IMR-90 (cell line): ENCODE measurements around the gene COX7A1. TPM values are rescaled to one million over a fixed set of nuclear protein-coding genes. Genes with fewer than 3 reads are reported as not detected.
A peak's percentile ranks its signal among the peaks of the same experiment; 100 is the strongest.
"Not testable (repeated sequence)": the region's sequence is repeated elsewhere in the genome, so short reads cannot be mapped to it uniquely, and the experiment has no call there.

Experiments
- ATAC-seq: fragments of 200-7000 bp; cut with Tn5 transposase; 2 replicates; pipeline ENCODE4 v1.9.1; 2020; ENCODE audit warnings: low read depth, mild to moderate bottlenecking, moderate library complexity
- BruUV-seq: library from RNA; stranded (reverse); fragments of 400-500 nt; replicated peaks from 2 replicates; lab custom pipeline; 2021; lab: Mats Ljungman, UMichigan
- CTCF ChIA-PET: fragments of 300-600 bp; formaldehyde crosslinking; extraction: SDS; loops from one replicate; lab custom pipeline; 2021; ENCODE audit warnings: antibody characterized with exemption; lab: Yijun Ruan, JAX
- POLR2A ChIA-PET: fragments of 300-600 bp; sonication (Branson Sonifier 250); formaldehyde crosslinking; loops from one replicate; lab custom pipeline; 2022; ENCODE audit warnings: antibody characterized with exemption; ENCODE audit not compliant: unreplicated experiment; lab: Charles Lee
- DNase-seq: peaks from one replicate; pipeline ENCODE4 v3.0.0; 2013
- H2AFZ ChIP-seq: replicated peaks from 2 replicates; pipeline ENCODE3; 2013; ENCODE audit warnings: low read length, mild to moderate bottlenecking; ENCODE audit not compliant: poor library complexity
- H2AK5ac ChIP-seq: 2 replicates; pipeline ENCODE4 v1.6.1; 2013; ENCODE audit warnings: low read depth, low read length, inconsistent platforms
- H2AK9ac ChIP-seq: replicated peaks from 2 replicates; pipeline ENCODE3; 2013; ENCODE audit warnings: mild to moderate bottlenecking, low read depth, low read length, moderate library complexity; ENCODE audit not compliant: poor library complexity
- H2BK120ac ChIP-seq: 2 replicates; pipeline ENCODE4 v1.6.1; 2013; ENCODE audit warnings: low read depth, low read length, inconsistent platforms
- H2BK15ac ChIP-seq: 3 replicates; pipeline ENCODE4 v1.6.1; 2013; ENCODE audit warnings: low read depth, low read length, inconsistent platforms
- H2BK20ac ChIP-seq: 2 replicates; pipeline ENCODE4 v1.6.1; 2013; ENCODE audit warnings: low read depth, mild to moderate bottlenecking, inconsistent platforms, low read length, moderate library complexity
- H2BK5ac ChIP-seq: 2 replicates; pipeline ENCODE4 v1.6.1; 2013; ENCODE audit warnings: mild to moderate bottlenecking, low read depth, low read length, inconsistent platforms; ENCODE audit not compliant: poor library complexity, severe bottlenecking
- H3K14ac ChIP-seq: replicated peaks from 2 replicates; pipeline ENCODE4 v1.6.1; 2013; ENCODE audit warnings: low read depth, low read length, inconsistent platforms
- H3K18ac ChIP-seq: 2 replicates; pipeline ENCODE4 v1.6.1; 2013; ENCODE audit warnings: low read depth, low read length, control low read depth
- H3K23ac ChIP-seq: 2 replicates; pipeline ENCODE4 v1.6.1; 2013; ENCODE audit warnings: low read depth, low read length, inconsistent platforms
- H3K27ac ChIP-seq: 2 replicates; pipeline ENCODE4 v1.5.1; 2013; ENCODE audit warnings: mild to moderate bottlenecking, control low read depth, low read length; ENCODE audit not compliant: insufficient read depth
- H3K27me3 ChIP-seq: 2 replicates; pipeline ENCODE4 v1.6.1; 2013; ENCODE audit warnings: low read length; ENCODE audit not compliant: control insufficient read depth, insufficient read depth
- H3K36me3 ChIP-seq: 2 replicates; pipeline ENCODE4 v1.6.1; 2013; ENCODE audit warnings: low read length, mixed read lengths; ENCODE audit not compliant: control insufficient read depth, insufficient read depth
- H3K4ac ChIP-seq: 2 replicates; pipeline ENCODE4 v1.6.1; 2013; ENCODE audit warnings: low read depth, low read length, inconsistent platforms
- H3K4me1 ChIP-seq: 2 replicates; pipeline ENCODE4 v1.6.1; 2013; ENCODE audit warnings: low read length, mixed read lengths; ENCODE audit not compliant: control insufficient read depth, insufficient read depth
- H3K4me2 ChIP-seq: 2 replicates; pipeline ENCODE4 v1.6.1; 2013; ENCODE audit warnings: low read depth, mild to moderate bottlenecking, control low read depth, low read length, moderate library complexity
- H3K4me3 ChIP-seq: 2 replicates; pipeline ENCODE4 v1.5.1; 2013; ENCODE audit warnings: low read depth, mild to moderate bottlenecking, control low read depth, low read length, moderate library complexity; ENCODE audit not compliant: insufficient read depth
- H3K56ac ChIP-seq: 2 replicates; pipeline ENCODE4 v1.6.1; 2013; ENCODE audit warnings: low read length, inconsistent platforms; ENCODE audit not compliant: insufficient read depth; ENCODE audit errors: extremely low read depth
- H3K79me1 ChIP-seq, 2 experiments: 2 replicates each; pipeline ENCODE4 v1.6.1; 2013; ENCODE audit warnings: low read length in 2 of 2, inconsistent platforms in 1 of 2, low read depth in 1 of 2
- H3K9ac ChIP-seq: 2 replicates; pipeline ENCODE4 v1.6.1; 2013; ENCODE audit warnings: low read depth, low read length, control low read depth
- H3K9me1 ChIP-seq: 2 replicates; pipeline ENCODE4 v1.6.1; 2013; ENCODE audit warnings: low read length, inconsistent platforms; ENCODE audit not compliant: insufficient read depth
- H3K9me3 ChIP-seq: 2 replicates; pipeline ENCODE4 v1.6.1; 2013; ENCODE audit warnings: low read length; ENCODE audit not compliant: control insufficient read depth, insufficient read depth
- H4K20me1 ChIP-seq: 2 replicates; pipeline ENCODE4 v1.6.1; 2013; ENCODE audit warnings: low read length, inconsistent platforms; ENCODE audit not compliant: insufficient read depth
- H4K5ac ChIP-seq: 2 replicates; pipeline ENCODE4 v1.6.1; 2013; ENCODE audit warnings: mild to moderate bottlenecking, low read depth, low read length, control low read depth
- H4K8ac ChIP-seq, 2 experiments: 2 replicates each; pipeline ENCODE4 v1.6.1; 2013; ENCODE audit warnings: low read depth in 2 of 2, low read length in 2 of 2, control low read depth in 1 of 2, inconsistent platforms in 1 of 2
- H4K91ac ChIP-seq: 2 replicates; pipeline ENCODE4 v1.6.1; 2013; ENCODE audit warnings: low read depth, low read length, inconsistent platforms; ENCODE audit not compliant: insufficient read depth
- BHLHE40 ChIP-seq: fragments of 150-350 bp; IDR thresholded peaks from 2 replicates; pipeline ENCODE4 v1.6.1; 2016; ENCODE audit warnings: mild to moderate bottlenecking, low read depth, low read length
- RAD21 ChIP-seq: IDR thresholded peaks from 2 replicates; pipeline ENCODE4 v1.6.1; 2012; ENCODE audit warnings: low read length, improper control_type of control experiment
- WGBS, 2 experiments: methylation state at CpG; one replicate each; pipeline versions ENCODE4 v1.1.5 to v1.1.7; 2013; ENCODE audit warnings: missing lambda C conversion rate in 2 of 2; ENCODE audit not compliant: insufficient read length in 1 of 2; ENCODE audit errors: extremely low coverage in 2 of 2; 5-methylcytosine and 5-hydroxymethylcytosine counted together
- dilution Hi-C: fragments of 300-500 bp; cut with HindIII; formaldehyde crosslinking; loops from one replicate; pipeline ENCODE4 v1.14.3; 2018; ENCODE audit warnings: low sequenced_read_pairs; ENCODE audit not compliant: unreplicated experiment
- in situ Hi-C: fragments of 300-500 bp; cut with MboI; formaldehyde crosslinking; loops from 3 replicates; pipeline ENCODE4 v1.14.3; 2019; ENCODE audit warnings: low sequenced_read_pairs, inconsistent platforms, mixed read lengths
- intact Hi-C: fragments of 100-400 bp; cut with micrococcal nuclease; formaldehyde crosslinking; loops from 2 replicates; pipeline ENCODE4 v1.10.0; 2022
- polyA plus RNA-seq, 3 experiments: library from polyadenylated mRNA; depleted of rRNA; stranded (reverse); fragments of >200 nt; gene quantifications; 2 replicates each; pipeline ENCODE4 v1.2.3, GENCODE V29; 2012; ENCODE audit warnings: low replicate concordance in 1 of 3
- total RNA-seq: library from RNA; depleted of rRNA; stranded (reverse); fragments of >200 nt; gene quantifications from 2 replicates; pipeline ENCODE4 v1.2.3, GENCODE V29; 2012

The COX7A1 gene
- total and polyA plus RNA-seq, 2 of the 4 experiments (the other 2 are of a cell fraction): 0.54 to 6.9 TPM

- peak; percentile 77 for DNase-seq
Observed at GRCh38 chr19:36182612-36183244, 30.5 kb upstream of the COX7A1 start.

GRCh38 chr19:36179077-36179476, 26.8 kb upstream of the COX7A1 start:
- H3K79me1 ChIP-seq, H2AK9ac ChIP-seq, H3K23ac ChIP-seq, H2AK5ac ChIP-seq, H2BK120ac ChIP-seq, H3K4me2 ChIP-seq, H2BK20ac ChIP-seq, H4K20me1 ChIP-seq, H3K9me1 ChIP-seq, BruUV-seq, H4K8ac ChIP-seq, H3K56ac ChIP-seq, H3K14ac ChIP-seq, H4K5ac ChIP-seq, CTCF ChIA-PET, H3K4ac ChIP-seq, DNase-seq, H3K27me3 ChIP-seq, H3K36me3 ChIP-seq, H3K9me3 ChIP-seq, H3K27ac ChIP-seq, H3K4me3 ChIP-seq, ATAC-seq, H3K4me1 ChIP-seq, H2AFZ ChIP-seq, H4K91ac ChIP-seq, H2BK15ac ChIP-seq, H3K18ac ChIP-seq, intact Hi-C loops, H2BK5ac ChIP-seq, H3K9ac ChIP-seq, dilution Hi-C loops: not testable (repeated sequence)
- in situ Hi-C loops: loop anchor here (25.0 kb wide), 1 partner anchor 308 kb away; the partner anchor contains the start of gene ZNF566
- WGBS, 2 experiments: no CpG with 5 or more reads among the region's 2 CpGs
- POLR2A ChIA-PET: interaction anchor here (0.7 kb wide), 1 partner anchor 37 kb away, joined by 3 read pairs; no protein-coding TSS in a partner anchor

More at GRCh38 chr19:36182612-36183244, 30.5 kb upstream of the COX7A1 start:
- 0 out of 2 replicates have a peak overlapping the region, but pooled peaks have one; percentile 6 for H3K27ac ChIP-seq
- H2BK20ac ChIP-seq: no peak overlapping the region
- H3K56ac ChIP-seq: no peak overlapping the region
- peak overlapping the region; percentile 2; the same call in 1 of the 2 replicates for H3K14ac ChIP-seq
- POLR2A ChIA-PET: no interaction called here
- peak; percentile 65; the same call in 1 of the 2 replicates for TF ChIP-seq BHLHE40
- TF ChIP-seq RAD21: no peak
- peak overlapping the region; percentile 15; the same call in 1 of the 2 replicates for H4K5ac ChIP-seq
- H3K4me2 ChIP-seq: peak overlapping the region; percentile 30; the same call in 1 of the 2 replicates
- H2BK120ac ChIP-seq: peak overlapping the region; percentile 19; the same call in 1 of the 2 replicates
- H3K4ac ChIP-seq: no peak overlapping the region
- CTCF ChIA-PET: interaction anchor here (0.6 kb wide), 1 partner anchor 514 kb away, joined by 4 read pairs; no protein-coding TSS in a partner anchor
- no peak overlapping the region for H4K91ac ChIP-seq
- WGBS, 2 experiments: 100% methylated on average over 1 of the region's 17 CpGs; no CpG with 5 or more reads in 1 of the 2 experiments
- H3K79me1 ChIP-seq: no peaks in the 10 kb centered on the region
- no peak overlapping the region for H3K4me3 ChIP-seq
- no peak overlapping the region for H2BK15ac ChIP-seq
- peak overlapping the region; percentile 49; the same call in 1 of the 2 replicates for H3K18ac ChIP-seq
- H2AK9ac ChIP-seq: no peak overlapping the region
- no peaks in the 10 kb centered on the region for H4K20me1 ChIP-seq
- peak overlapping the region; percentile 75 for H2BK5ac ChIP-seq
- H2AK5ac ChIP-seq: no peak overlapping the region
- peak; percentile 70 for ATAC-seq
- peak overlapping the region in 1 of 2 experiments; percentile 29; a peak in 1 of 4 replicates for H4K8ac ChIP-seq
- H3K23ac ChIP-seq: no peak overlapping the region
- H3K27me3 ChIP-seq: no peaks in the 10 kb centered on the region
- in situ Hi-C loops: loop anchor here (25.0 kb wide), 1 partner anchor 305 kb away; the partner anchor contains the start of gene ZNF566
- H3K9ac ChIP-seq: no peak overlapping the region
- peak overlapping the region; percentile 48 for H2AFZ ChIP-seq
- dilution Hi-C loops: no loop called here
- no TSS peak for BruUV-seq
- no peaks in the 10 kb centered on the region for H3K9me3 ChIP-seq
- H3K36me3 ChIP-seq: peaks cover 9% of the 10 kb centered on the region
- H3K4me1 ChIP-seq: peaks cover 2% of the 10 kb centered on the region; the same call in 1 of the 2 replicates
- no peaks in the 10 kb centered on the region for H3K9me1 ChIP-seq
- intact Hi-C loops: no loop called here
